ENCODE data around the gene VPS29.
"Not testable (repeated sequence)": the region's sequence is repeated elsewhere in the genome, so short reads cannot be mapped to it uniquely, and the experiment has no call there.

Gene VPS29

DNA sequence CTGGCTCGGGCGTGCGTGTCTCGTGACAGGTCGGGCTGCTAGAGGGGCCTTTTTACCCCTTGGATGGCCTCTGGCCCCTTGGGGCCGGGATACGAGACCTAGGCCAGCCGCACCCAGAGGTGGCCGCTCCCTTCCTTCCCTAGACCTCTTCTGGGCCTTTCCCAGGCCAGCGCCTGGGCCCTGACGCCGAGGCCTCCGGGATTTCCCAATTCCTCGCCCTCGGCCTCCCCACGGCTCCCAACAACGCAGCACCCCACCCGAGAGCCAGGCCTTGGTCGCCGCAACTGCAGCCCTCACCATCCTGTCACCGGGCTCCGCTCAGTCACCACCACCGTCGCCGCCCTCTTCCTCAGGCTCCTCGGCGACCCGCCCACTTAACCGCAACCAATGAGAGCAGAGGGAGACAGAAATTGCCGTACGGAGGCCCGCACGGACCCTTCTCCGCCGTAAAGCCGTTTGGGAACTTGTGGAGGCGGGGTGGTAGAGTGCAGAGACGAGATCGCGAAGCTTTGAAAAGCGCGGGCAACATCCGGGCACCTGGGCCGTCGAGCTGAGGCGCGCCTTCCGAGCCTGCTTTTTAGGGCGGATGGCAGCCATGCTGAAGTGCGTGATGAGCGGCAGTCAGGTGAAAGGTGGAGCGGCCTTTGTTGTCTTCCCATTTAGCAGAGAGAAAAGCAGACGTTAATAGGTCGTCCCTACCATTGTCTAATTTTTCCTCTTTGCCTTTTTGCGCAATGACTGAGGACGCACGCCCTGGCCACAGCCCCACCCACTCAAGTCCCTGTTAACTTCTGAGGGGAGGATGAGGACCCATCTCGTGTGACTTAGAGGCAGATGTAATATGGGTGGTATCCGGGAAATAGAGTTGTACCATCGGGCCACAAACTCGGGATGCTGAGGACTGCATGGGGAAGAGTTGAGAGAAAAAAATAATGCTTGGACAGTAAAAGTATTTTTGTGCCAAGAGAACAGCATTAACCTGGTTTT is at the start of gene VPS29, which contains the start of gene RAD9B:
Gene VPS29 (minus strand): TSS at position 360 of the 987 bp plus-strand sequence. CDS start 60 bp downstream, at position 300.
Gene RAD9B (plus strand): TSS at position 580 of the 987 bp plus-strand sequence. CDS start 7 bp downstream, at position 587.
- FAIRE-seq, result no peak

DNA sequence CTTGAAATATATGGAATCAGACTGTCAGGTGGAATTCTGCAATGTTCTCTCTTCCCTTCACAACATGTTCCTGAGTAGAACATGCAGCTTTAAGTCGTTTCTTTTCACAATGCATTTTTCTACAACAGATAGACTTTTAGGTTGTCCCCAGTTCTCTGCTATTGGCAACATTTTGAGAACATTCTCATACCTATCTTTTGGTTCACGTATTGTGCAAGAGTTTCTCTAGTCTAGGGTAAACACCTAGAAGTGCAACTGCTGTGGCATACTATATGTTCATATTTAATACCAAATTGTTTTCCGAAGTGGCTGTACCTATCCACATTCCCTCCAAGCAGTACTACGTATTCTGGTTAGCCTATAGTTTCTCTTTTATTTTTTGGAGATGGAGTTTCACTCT is 49.1 kb upstream of the VPS29 start:
- FAIRE-seq, result no peak

DNA sequence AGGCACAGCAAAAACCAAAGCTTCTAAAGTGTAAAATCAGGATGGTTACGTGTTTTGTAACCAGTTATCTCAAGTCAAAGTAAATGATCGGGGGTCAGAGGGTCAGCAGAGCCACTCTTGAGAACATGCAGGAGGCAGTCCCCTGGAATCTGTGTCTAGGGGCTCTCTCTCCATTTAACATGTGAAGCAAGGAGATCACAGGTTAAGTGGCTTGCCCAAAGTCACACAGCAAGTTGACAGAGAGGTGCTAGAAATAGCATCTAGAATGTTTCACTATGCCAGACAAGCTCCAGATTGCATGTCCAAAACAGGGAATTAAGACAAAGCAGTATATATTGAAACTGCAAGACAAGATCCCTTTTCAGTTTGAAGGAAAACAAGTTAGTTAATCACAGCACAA is 47.8 kb upstream of the VPS29 start:
- no peak for FAIRE-seq

DNA sequence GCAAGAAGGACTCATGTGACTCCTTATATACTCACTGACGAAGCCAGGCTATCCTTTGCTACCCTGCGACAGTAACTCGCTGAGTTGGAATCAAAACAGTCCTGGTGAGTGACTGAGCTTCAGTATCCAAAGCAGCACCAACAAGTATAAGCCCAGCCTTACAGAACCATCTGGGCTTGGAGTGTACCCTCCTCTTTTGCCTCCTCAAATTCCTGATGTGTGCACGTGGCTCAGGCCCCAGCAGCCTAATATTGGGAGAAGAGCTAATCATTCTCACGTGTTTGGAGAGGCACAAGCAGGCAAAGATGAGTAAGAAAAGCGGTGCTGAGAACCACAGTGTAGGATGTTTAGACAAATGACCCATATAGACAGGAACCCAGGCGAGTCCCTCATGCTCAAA is 46.8 kb upstream of the VPS29 start:
- no peak for FAIRE-seq

DNA sequence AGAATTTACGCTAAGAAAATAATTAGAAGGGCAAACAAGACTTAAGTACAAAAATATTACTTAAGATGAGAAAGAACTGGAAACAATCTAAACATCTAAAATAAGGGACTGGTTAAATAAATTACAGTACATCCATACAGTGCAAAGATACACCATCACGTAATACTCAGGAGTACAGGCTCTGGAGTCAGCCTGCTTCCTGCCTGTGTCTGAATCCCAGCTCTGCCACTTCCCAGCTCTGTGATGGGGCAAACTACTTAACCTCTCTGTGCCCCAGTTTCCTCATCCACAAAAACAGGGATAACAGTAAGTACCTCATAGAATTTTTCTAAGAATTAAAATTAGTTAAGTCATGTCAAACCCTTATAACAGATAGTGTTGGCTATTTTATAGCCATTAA is 45.2 kb upstream of the VPS29 start:
- no peak for FAIRE-seq

DNA sequence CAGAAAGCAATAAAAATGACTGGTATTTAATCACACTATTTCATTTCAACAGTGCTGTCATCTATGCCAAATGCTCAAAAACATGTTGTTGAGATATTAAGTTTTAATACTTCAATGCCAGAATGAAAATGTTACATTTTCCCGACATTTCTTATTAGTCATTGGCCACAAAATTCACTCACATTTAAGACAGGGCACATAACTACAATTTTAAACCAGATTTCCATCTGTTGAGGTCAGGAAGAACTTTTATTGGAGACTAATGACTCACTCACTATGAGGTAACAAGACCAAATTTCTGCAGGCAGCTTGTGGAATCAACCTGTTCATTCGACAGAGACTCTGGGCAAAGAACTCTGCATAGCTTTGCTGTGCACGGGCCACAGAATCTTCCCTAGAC is 44.4 kb upstream of the VPS29 start:
- no peak for FAIRE-seq

DNA sequence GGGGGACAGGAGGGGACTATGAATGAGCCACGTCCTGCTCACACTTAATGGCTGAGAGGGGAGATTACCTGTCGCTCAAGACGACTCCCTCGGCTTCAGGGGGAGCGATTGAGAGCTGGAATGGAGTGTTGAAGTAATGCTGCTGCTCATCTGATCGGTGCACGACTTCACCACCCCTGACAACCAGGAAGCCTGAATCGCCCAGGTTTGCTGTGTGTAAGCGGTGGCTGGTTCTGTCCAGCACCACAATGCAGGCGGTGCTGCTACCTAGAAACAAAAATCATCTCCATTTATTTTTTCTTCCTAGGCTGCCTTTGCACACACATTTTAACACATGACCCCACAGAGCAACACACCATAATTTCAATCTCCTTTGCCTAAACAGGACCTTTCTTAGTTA is 43.9 kb upstream of the VPS29 start:
- FAIRE-seq, result no peak

DNA sequence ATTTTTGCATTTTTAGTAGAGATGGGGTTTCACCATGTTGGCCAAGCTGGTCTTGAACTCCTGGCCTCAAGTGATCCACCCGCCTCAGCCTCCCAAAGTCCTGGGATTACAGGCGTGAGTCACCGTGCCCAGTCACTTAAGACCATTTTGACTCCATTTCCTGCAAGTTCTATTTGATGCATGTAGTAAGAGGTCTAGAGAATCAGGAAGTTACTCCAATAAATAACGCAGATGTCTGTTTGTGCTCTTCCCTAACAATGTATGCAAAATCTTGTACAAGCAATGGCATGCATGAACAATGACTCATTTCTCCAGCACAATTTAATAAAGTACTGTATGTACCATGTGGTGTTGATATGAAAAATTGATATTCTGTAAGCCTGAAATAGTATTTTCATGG is 43.3 kb upstream of the VPS29 start:
- not testable (repeated sequence) for FAIRE-seq

DNA sequence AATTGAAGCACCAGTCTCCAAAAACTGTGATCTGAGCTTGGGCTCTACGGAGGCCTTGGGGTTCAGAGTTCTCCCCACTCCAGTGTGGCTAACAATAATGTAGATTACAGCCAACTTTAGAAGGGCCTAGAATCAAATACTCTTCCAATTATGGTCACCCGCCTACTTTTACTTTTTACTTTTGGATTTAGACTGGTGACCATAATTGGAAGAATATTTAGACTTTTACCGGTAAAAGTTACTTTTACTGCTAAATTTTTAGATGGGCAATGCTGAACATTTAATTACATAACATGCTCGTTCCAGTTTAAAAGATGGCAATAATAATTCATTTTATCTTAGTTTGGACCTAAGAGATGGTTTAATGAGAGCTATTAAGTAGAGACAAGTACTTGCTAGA is 42.1 kb upstream of the VPS29 start:
- no peak for FAIRE-seq

DNA sequence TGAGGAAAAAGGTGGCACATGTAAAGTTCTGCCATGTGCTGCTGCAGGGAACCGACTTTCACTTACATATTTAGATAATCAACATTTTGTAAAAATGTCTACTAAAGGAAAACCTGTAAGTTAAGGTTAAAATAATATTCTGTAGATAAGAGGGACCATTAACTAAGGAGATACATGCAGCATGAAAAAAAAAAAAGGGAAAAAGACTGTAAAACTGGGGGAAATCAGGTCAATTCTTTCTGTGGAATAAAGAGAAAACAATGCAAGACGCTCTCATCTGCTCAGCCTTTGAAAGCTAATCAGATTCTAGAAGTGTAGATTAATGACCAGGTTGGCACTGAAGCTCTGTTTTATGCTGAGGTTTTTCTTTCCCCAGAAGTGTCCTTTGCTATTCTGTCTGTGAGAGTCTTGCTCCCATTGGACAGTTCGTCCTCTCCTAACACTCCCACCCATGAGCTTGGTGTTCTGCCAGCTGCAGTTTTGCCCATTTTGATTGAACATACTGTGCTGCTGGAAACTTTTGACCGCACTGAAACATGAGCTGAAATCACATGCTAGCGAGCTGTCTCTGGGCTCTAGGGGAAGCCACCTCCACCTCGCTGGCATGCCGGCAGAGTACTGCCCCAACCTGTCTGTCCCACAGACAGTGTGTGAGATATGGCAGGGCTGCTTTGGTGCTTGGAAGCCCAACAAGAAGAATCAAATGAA is 41.5 kb upstream of the VPS29 start:
- no peak for FAIRE-seq

DNA sequence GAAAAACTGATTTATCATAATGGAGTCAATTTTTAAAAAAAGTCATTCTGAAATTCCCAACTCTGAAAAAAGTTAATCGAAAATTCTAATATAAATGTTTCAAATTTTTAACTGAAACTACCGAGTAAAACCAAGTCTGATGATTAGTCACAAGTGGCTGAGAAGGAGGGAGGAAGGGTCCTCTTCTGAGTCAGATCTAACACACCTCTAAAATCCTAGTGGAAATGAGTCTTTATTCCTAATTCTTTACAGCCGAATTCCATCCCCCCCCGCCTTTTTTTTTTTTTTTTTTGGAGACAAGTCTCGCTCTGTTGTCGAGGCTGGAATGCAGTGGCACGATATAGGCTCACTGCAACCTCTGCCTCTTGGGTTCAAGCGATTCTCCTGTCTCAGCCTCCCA is 38.1 kb upstream of the VPS29 start:
- FAIRE-seq, result no peak

DNA sequence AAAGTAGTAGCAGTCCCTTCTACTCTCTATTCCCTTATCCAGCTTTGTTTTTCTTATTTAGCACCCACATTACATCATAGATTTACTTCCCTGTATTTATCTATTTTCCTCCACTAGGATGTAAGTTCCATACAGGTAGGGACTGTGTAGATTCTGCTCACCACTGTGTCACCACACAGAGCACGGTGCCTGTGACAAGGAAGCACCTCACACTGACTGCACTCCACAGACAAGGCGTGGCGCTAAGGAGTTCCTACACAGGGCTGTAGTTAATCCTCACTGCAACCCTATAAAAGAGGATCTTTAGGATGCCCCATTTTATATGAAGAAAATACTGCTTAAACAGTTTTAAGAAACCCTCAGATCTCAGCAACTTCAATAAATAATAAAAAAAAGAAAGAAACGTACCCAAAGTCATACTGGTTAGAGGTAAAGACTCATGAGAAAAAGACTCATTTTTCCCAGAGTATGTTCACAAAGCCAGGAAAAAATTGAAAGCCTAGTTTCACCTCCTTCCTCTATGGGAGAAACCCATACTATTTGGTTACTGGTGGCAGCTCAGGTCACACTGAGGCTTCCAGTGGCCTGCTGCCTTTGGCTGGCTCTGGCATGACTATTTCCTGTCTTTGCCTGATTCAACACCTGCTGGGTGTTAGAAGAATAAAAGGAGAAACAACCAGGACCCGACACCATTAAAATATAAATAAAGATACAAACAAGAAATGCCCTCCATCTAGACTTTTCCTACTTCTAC is 37.1 kb upstream of the VPS29 start:
- FAIRE-seq, result no peak

DNA sequence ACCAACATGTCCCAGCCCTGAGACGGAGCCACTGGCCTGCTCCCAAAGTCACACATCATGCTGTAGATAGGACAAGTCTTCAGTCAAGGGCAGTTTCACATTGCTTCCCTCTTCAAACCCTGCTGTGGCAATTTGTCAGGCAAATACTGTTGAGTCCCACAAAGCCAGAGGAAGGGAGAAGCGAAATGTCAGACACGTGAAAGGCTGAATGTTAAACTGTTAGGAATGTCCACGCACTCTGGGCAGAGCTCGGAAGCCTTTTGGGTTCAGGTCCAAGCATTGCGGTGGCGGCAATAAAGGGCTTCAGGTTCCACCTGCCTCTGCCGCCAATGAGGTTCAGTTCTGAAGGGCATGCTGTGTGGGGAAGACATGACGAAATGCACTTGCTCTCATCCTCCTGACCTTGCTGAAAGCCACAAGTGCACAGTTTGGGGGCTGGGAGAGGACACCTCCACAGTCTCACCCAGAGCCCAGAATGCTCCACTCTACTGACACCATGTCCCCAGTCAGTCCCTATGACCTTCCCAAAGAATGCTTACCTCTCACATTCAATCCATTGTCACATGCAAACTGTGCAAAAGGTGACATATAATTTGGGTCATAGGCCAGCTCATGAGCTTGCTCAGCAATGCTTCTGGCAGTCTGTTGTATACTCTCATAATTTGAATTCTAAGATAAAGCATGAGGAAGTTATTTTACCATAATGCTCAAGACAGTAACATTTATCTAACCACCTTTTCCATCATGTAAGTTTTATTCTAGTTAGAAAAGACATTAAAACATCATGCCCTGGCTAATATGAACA is 35.9 kb upstream of the VPS29 start:
- no peak for FAIRE-seq

DNA sequence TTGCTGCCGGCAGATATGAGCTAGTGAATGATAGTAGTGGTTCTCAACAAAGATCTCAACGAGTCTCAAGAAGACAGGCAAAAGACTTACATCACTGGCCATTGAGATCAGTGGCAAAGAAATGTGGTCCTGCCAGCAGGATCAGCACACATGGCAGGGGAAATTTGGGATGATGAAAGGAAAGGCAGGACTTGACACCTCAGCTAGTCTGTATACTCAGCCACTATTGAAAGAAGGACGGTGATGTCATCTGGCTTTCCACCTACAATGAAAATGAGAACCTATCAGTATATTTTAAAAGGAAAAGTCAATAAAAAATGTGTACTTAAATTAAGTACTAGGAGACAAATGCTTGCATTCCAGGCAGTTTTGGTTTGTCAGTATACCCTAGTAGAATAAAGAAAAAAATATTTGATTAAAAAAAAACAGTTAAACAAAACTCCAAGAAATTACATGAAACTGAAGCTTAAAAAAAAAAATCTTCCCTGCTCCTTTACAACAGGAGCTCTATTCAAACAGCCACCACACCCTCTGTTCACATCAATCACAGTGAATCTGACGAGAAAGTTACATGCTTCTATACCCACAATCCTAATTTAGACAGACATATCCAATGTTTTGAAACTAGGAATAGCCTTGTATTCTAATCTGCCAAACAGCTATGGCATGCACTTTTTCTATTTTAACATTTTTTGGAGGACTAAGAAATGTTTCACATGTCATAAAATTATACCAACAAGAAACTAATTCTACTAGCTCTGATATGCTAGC is 35.1 kb upstream of the VPS29 start:
- FAIRE-seq, result no peak

DNA sequence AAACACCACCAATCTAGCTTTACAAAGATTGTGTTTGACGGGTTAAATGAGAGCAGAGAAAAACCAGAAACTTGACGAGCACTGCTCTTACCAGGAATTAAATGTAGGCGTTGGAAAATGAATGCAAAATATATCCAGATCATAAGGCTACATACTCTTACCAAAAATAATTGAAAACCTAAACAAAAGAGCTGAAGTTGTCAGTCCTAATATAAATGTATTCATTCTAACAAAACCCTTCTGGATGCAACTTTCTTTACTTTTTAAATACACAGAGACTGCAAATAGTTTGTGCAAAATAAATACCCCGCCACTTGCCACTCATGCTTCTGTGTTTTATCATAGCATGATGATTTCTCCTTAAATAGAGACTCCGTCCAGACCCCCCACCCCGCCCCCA is 32.9 kb upstream of the VPS29 start:
- no peak for FAIRE-seq

DNA sequence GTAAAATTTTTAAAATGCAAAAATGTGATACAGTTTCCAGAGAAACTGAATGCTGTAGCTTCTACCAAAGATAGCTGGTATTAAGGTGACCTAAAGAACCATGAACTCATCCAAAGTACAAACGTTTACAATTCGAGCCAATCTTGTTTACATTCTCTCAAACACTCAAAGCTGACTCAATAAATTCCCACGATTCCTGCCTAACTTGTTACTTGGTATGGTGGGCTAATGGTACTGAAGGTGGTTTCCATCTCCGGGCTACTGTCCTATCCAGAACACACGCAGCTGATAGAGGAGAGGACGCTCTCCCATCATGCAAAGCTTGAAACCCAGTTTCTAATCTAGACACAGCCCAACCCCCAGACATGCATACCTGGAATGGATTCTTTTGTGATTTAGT is 31.7 kb upstream of the VPS29 start:
- no peak for FAIRE-seq

DNA sequence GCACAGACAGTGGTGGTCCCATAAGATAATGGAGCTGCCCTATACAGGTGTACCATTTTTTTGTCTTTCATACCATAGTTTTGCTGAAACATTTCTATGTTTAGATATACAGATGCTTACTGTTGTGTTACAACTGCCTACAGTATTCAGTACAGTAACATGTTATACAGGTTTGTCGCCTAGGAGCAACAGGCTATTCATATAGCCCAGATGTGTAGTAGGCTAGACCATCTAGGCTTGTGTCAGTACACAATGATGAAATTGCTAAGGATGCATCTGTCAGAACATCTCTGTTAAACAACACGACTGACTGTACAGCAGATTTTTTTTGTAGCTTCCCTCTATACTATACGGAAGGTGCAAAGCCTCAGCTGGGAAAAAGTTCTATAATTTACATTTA is 30.7 kb upstream of the VPS29 start:
- FAIRE-seq, result no peak

DNA sequence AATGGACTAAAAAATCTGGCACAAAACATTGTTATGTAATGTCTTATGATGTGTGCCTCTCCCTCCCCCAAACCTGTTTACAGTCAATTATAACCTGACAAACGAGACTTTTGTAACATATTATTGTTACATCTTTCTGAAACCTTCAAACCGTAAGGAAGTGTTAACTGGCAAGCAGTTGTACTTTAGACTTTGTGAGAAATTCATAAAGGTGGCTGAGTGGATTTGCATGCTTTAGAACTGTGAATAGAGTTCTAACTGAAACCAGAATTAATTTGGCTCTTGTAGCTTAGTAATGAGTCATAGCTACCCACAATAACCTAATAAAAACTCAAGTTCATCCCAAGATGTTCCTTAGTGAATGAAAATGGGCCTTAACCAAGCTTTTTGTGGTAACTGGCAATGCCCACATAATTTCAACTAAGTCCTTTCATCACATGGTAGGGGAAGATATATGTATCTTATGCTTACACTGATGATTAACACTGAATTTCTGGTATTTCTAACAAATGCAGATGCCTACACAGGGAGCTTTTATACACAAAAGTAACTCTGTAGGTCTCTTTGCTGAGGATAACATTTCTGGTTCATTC is 29.9 kb upstream of the VPS29 start:
- no peak for FAIRE-seq

DNA sequence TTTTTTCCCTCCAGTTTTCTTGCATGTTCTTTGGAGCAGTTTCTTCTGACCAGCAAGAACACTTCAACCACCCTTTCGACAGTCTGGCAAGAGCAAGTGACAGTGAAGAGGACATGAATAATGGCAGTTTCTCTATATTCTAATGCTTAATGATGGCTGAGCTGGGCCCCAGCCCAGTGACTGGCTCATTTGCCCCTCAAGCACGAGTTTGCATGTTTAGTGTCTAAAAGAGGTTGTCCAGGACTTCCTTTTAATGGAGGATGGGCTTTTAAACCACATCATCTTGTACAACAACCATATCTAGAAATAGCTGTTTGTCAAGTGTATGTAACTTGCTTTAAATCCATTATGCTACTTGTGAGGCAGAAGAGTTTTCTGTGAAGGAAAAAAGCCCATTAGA is 28.6 kb upstream of the VPS29 start:
- no peak for FAIRE-seq

DNA sequence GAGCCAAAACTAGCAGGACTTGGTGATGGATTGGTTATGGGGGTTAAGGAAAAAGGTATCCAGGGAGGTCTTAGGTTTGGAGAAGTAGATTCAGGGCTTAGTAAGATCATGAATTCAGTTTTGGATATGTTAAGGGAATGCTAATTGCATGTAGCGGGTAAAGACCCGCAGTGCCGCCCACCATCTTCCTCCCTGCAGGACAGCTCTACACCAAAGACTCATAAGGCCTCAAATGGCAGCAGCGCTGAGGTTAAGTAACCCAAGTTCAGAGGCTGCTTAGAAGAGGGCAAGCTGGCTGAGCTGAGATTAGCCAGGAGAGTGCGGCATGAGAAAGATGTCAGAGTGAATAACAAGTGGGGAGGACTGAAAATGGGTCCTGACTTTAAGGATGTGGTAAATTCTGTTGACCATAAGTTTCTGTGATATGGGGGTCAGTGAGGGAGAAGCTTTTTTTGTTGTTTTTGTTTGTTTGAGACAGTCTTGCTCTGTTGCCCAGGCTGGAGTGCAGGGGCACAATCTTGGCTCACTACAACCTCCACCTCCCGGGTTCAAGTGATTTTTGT is 26.4 kb upstream of the VPS29 start:
- no peak for FAIRE-seq

Measured in islet of Langerhans (tissue), 1 donor.